Right lobe of liver (tissue), 4 donors: ENCODE data around the gene NKAIN1.

Experiments used
- CTCF ChIP-seq, 4 donors: fragments of 200-600 bp in 3 of 4; fragments of 450-650 bp in 1 of 4; IDR thresholded peaks; one replicate each; pipeline versions ENCODE4 v1.5.1 to v1.8.0; 2016 to 2022; ENCODE audit warnings: antibody characterized with exemption in 4 of 4, mild to moderate bottlenecking in 2 of 4
- POLR2A ChIP-seq: fragments of 450-650 bp; IDR thresholded peaks from one replicate; pipeline ENCODE4 v1.6.1; 2017; ENCODE audit warnings: antibody characterized with exemption, mild to moderate bottlenecking
- donor health status: DM: no; HTN: no; CAD: no.
- donor health status: DM: no; HTN: no; CAD: no.
- donor health status: DM: no; HTN: yes; CAD: no.

GRCh38 chr1:31214316-31215064 is 25.2 kb downstream of the NKAIN1 start:
- TF ChIP-seq CTCF (IDR thresholded peaks at IDR 0.05) (no peak), POLR2A (no peak)
